ENCODE data around the gene PXDN.

The PXDN gene

DNA sequence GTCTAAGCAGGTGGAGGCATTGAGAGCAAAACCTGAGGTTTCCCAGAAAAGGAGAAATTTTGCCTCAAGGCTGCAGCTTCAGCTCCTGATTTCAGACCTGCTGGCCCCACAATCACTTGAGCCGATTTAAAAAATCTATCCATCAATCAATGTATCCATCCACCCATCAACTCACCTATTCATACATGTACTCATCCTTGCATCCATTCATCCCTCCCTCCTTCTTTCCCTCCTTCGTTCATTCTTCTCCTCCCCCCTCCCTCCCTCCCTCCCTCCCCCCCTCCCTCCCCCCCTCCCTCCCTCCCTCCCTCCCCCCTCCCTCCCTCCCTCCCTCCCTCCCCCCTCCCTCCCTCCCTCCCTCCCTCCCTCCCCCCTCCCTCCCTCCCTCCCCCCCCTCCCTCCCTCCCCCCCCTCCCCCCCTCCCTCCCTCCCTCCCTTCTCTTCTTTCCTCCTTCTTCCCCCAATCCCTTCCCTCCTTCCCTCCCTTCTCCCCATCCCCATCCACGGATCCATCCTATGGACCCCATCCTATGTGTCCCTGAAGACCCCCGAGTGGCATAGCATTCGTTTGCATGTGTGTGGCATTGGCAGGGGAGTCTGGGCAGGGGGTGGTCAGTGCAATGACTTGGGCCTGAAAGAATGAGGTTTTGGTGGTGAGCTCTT lies 6.1 kb upstream of the PXDN start:
- Histone ChIP-seq H3K4me1 (ENCODE audit: control insufficient read depth in 1 of 2, insufficient read depth in 1 of 2, low read depth in 1 of 2, low read length in 1 of 2) (no peaks in the 10 kb centered on the region), H3K4me3 (ENCODE audit: low read depth in 1 of 2, low read length in 1 of 2) (no peak overlapping the region), H3K36me3 (no peaks in the 10 kb centered on the region), H3K9me3 (no peaks in the 10 kb centered on the region), H3K27ac (no peak overlapping the region), H3K27me3 (peaks cover 38% of the 10 kb centered on the region)
- TF ChIP-seq, protein P1, sequence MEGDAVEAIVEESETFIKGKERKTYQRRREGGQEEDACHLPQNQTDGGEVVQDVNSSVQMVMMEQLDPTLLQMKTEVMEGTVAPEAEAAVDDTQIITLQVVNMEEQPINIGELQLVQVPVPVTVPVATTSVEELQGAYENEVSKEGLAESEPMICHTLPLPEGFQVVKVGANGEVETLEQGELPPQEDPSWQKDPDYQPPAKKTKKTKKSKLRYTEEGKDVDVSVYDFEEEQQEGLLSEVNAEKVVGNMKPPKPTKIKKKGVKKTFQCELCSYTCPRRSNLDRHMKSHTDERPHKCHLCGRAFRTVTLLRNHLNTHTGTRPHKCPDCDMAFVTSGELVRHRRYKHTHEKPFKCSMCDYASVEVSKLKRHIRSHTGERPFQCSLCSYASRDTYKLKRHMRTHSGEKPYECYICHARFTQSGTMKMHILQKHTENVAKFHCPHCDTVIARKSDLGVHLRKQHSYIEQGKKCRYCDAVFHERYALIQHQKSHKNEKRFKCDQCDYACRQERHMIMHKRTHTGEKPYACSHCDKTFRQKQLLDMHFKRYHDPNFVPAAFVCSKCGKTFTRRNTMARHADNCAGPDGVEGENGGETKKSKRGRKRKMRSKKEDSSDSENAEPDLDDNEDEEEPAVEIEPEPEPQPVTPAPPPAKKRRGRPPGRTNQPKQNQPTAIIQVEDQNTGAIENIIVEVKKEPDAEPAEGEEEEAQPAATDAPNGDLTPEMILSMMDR (IDR thresholded peaks at IDR 0.05), result no peak

DNA sequence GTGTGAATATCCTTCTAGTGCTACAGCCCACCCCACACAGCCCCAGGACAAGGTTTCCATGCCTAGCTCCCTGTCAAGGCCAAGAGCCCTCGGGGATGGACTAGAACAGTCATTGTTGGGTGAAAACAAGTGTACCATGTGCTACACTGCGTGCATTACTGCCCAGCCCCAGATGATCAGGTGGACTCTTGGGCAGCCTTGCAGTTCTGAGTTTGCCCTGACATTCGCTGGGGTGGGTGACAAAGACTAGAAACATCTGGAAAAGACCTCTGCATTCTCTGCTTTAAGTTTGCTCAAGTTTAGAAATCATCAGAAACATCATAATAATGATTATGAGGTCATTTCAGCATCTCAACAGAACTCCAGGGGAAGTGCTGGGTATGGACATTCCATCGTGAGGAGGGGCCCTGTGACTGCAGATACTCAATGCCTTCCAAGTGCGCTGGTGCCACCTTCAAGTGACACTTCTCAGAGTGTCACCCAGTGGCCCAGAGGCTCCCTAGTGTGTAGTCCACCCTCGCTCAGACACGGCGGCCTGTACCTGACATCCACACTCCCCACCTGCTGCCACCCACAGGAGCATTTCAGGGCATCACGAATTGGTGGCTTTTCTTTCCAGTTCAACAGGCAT lies 5.3 kb upstream of the PXDN start:
- H3K9me3 ChIP-seq, result no peaks in the 10 kb centered on the region
- no peak overlapping the region for H3K4me3 ChIP-seq (ENCODE audit: low read depth in 1 of 2, low read length in 1 of 2)
- peaks cover 46% of the 10 kb centered on the region for H3K27me3 ChIP-seq
- H3K36me3 ChIP-seq, result no peaks in the 10 kb centered on the region
- no peak overlapping the region for H3K27ac ChIP-seq
- H3K4me1 ChIP-seq (ENCODE audit: control insufficient read depth in 1 of 2, insufficient read depth in 1 of 2, low read depth in 1 of 2, low read length in 1 of 2), result no peaks in the 10 kb centered on the region
- TF ChIP-seq, protein P1 (IDR thresholded peaks at IDR 0.05), result no peak

DNA sequence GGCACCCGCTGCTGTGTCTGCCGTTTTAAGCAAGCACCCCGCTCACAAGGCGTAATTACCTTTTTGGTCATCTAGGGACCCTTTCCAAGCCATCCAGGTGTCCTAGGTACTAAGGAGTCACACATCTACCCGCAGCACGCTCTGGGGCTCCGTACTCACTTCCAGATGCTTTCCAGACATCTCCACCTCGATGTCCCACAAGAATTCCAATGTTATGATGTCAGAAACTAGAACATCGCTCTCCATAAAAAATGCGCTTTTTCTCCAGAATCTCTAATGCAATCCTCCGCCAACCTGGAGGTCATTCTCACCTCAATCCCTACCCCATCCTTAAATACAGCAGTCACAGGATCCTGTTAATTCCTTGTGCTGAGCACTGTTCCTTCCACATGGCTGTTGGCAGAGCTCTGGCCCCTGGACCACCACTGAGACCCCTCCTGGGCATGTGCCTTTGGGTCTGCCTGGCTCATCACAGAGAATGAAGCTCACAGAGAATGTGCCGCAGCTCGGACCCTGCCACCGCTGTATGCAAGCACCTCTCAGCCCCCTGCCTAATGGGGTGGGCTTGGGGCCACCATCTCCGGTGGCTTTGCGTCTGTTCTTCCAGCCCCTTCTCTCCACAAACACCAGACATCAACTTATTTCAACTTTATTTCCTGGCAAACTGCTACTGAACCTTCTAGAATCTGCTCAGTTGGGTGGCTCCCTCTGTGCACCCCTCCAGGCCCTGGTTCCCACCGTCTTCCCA lies 4.6 kb upstream of the PXDN start:
- no peak overlapping the region for H3K27ac ChIP-seq
- H3K4me1 ChIP-seq (ENCODE audit: control insufficient read depth in 1 of 2, insufficient read depth in 1 of 2, low read depth in 1 of 2, low read length in 1 of 2), result no peaks in the 10 kb centered on the region
- TF ChIP-seq, protein P1 (IDR thresholded peaks at IDR 0.05), result no peak
- H3K27me3 ChIP-seq, result peaks cover 53% of the 10 kb centered on the region
- no peaks in the 10 kb centered on the region for H3K36me3 ChIP-seq
- H3K9me3 ChIP-seq, result no peaks in the 10 kb centered on the region
- H3K4me3 ChIP-seq (ENCODE audit: low read depth in 1 of 2, low read length in 1 of 2), result no peak overlapping the region

DNA sequence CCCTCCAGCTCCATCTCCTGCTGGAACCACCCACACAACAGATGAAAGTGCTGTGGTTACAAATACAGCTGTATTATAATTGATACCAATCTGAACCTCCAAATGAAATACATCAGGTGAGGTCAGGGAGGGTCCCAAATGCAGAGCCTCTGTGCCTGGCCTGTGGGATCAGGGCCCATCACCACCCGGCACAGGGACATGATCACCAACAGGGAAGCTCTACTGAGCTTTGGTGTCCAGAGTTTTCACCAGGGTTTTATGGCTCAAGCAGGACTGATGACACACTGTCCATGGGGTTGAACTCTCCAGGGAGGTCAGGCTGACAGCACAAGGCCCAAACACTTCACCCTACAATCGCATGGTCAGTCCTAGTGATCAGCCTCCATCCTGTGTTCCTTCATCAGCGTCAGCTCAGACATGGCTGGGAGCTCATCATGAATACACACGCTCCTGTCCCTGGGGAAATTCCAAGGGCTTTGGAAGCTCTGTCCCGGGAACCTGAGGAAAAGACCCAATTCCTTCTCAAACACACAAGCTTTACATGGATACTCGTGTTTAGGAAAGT lies 3.9 kb upstream of the PXDN start:
- peaks cover 59% of the 10 kb centered on the region for H3K27me3 ChIP-seq
- TF ChIP-seq, protein P1 (IDR thresholded peaks at IDR 0.05), result no peak
- peaks cover 0 to under 1% of the 10 kb centered on the region in 2 experiments for H3K4me1 ChIP-seq (ENCODE audit: control insufficient read depth in 1 of 2, insufficient read depth in 1 of 2, low read depth in 1 of 2, low read length in 1 of 2)
- no peak overlapping the region for H3K4me3 ChIP-seq (ENCODE audit: low read depth in 1 of 2, low read length in 1 of 2)
- H3K9me3 ChIP-seq, result no peaks in the 10 kb centered on the region
- no peak overlapping the region for H3K27ac ChIP-seq
- no peaks in the 10 kb centered on the region for H3K36me3 ChIP-seq

DNA sequence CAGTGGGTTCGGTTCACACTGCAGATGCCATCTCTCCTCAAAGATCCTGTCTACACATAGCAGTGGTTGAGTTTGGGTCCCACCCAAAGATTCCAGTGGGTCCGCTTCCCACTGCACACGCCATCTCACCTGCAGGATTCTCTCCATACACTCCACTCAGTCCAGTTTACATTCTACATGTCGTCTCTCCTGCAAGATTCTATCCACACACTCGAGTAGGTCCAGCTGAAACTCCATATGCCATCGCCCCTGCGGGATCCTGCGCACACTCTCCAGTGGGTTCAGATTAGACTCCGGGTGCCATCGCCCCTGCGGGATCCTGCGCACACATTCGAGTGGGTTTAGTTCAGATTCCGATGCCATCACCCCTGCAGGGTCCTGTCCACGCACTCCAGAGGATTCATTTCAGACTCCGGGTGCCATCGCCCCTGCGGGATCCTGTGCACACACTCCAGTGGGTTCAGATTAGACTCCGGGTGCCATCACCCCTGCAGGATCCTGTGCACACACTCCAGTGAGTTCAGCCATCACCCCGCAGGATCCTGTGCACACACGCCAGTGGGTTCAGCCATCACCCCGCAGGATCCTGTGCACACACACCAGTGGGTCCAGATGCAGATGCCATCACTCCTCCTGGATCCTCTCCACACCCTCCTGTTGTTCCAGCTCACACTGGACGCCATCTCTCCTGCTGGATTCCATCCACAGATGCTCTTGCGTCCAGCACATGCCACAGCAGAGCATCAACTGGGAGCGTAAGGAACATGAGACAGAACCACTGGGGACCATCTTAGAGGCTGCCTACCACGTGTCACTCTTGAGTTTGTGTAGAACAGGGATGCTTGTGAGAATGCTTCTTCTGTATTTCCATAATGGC lies 3.0 kb upstream of the PXDN start:
- H3K4me1 ChIP-seq (ENCODE audit: control insufficient read depth in 1 of 2, insufficient read depth in 1 of 2, low read depth in 1 of 2, low read length in 1 of 2), result peaks cover 3 to 5% of the 10 kb centered on the region in 2 experiments

More for the DNA sequence above, 3.0 kb upstream of the PXDN start:
- Histone ChIP-seq H3K4me3 (ENCODE audit: low read depth in 1 of 2, low read length in 1 of 2) (no peak overlapping the region), H3K36me3 (no peaks in the 10 kb centered on the region), H3K27ac (no peak overlapping the region), H3K9me3 (no peaks in the 10 kb centered on the region), H3K27me3 (peaks cover 69% of the 10 kb centered on the region)
- TF ChIP-seq, protein P1 (IDR thresholded peaks at IDR 0.05), result no peak

Data from neutrophil (primary cell).